ENCODE results near the gene CYP1B1.
"Not testable (repeated sequence)": the region's sequence is repeated elsewhere in the genome, so short reads cannot be mapped to it uniquely, and the experiment has no call there.

The CYP1B1 gene

GRCh38 chr2:38098421-38099098, 22.6 kb upstream of the CYP1B1 start:
- DNase-seq = no peak

DNA sequence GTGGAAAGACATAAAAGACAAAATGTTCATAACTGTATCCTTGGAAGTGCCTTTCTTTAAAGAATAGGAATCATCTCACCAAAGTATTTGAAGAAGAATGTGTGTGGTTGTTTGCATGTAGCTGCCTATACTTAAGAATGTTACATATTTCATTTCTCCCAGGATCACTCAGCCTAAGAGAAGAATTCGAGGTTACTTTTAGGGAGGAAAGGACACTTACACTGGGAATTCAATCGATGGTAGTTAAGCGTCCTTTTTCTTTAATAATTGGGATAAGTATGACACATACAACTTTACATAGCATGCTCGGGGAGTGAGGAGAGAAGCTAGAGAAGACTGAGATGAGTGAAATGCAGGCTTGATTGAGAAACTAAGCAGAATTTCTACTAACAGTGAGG, 22.0 kb upstream of the CYP1B1 start:
- no peak for DNase-seq

GRCh38 chr2:38097258-38097987, 21.5 kb upstream of the CYP1B1 start:
- DNase-seq = no peak

GRCh38 chr2:38095996-38096861, 20.3 kb upstream of the CYP1B1 start:
- no peak for DNase-seq

GRCh38 chr2:38095079-38095995, 19.4 kb upstream of the CYP1B1 start:
- no peak for DNase-seq

GRCh38 chr2:38093527-38094165, 17.7 kb upstream of the CYP1B1 start:
- DNase-seq = no peak

GRCh38 chr2:38092196-38092902, 16.4 kb upstream of the CYP1B1 start:
- DNase-seq = no peak

GRCh38 chr2:38091760-38092159, 15.8 kb upstream of the CYP1B1 start:
- DNase-seq = no peak

DNA sequence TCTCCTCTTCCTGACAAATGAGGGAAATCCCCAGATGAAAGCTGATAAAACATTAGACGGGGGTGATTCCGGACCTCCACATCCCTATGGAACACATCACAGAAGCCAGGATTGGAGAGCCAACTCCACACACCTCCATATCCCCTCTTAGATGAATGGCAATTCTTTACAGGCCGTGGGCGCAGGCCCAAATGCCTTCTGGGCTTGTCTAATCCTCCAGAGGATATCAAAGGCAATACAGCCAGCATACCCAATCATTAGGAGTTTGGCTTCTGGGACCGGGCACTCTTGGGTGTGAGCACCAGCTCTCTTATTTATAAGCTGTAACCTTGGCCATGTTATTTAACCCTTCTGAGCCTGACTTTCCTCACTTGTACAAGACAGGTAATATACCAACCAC, 15.0 kb upstream of the CYP1B1 start:
- DNase-seq = no peak

GRCh38 chr2:38090212-38090611, 14.3 kb upstream of the CYP1B1 start:
- not testable (repeated sequence) for DNase-seq

DNA sequence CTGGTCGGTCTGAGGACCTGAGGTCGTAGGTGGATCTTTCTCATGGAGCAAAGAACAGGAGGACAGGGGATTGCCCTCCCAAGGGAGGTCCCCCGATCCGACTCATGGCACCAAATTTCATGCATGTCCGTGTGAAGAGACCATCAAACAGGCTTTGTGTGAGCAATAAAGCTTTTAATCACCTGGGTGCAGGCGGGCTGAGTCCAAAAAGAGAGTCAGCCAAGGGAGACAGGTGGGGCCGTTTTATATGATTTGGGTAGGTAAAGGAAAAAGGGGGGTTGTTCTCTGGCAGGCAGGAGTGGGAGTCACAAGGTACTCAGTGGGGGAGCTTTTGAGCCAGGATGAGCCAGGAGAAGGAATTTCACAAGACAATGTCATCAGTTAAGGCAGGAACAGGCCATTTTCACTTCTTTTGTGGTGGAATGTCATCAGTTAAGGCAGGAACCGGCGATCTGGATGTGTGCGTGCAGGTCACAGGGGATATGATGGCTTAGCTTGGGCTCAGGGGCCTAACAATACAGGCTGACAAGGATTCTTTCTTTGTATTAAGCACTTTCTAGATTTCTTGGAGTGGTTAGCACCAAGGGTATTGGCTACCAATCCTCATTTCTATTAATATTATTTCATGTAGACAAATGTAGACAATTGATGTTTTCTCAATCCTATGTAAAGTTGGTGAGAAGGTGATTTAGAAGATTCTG, 10.2 kb upstream of the CYP1B1 start:
- DNase-seq = not testable (repeated sequence)

DNA sequence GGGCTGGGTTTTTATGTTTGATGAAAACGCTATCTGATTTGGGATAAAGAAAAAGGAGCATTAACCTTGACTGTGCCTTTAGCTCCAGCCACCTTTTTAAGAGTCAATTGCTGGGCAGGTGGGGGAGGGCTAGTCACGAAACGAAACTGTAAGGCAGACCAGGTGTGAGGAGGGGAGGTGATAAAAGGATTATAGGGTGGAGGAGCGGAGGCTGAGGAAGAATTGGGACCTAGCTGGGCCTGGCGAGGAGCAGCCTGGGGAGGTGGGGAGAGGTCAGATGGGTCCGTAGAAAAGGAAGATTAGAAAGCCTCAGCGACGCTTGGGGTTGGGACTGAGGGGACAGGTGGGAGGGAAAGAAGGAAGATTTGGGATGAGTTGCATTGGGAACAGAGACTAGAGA, 8.6 kb upstream of the CYP1B1 start:
- not testable (repeated sequence) for DNase-seq

GRCh38 chr2:38082727-38083126, 6.8 kb upstream of the CYP1B1 start:
- not testable (repeated sequence) for DNase-seq

- DNase-seq = no peak
These were observed 4.4 kb upstream of the CYP1B1 start for GRCh38 chr2:38080346-38080745.

GRCh38 chr2:38079116-38080052, 3.4 kb upstream of the CYP1B1 start:
- DNase-seq = no peak

DNA sequence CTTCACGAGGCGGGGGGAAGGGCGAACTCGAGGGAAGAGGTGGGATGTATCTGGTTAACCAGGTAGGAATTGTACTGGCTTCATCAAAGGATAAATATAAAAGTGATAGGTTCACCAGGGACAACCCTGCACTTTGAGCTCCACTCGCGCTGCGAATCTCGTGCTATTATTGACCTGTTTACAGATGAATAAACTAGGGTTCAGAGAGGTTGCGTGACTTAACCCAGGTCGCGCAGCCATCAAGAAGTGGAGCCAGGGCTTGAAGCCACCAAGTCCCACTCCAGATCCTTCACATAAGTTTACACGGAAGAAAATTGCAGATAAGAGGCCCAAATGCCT, 1.4 kb upstream of the CYP1B1 start:
- no peak for DNase-seq

- peak; percentile 86 for DNase-seq
These were observed 919 bp upstream of the CYP1B1 start for GRCh38 chr2:38076710-38077430.

DNA sequence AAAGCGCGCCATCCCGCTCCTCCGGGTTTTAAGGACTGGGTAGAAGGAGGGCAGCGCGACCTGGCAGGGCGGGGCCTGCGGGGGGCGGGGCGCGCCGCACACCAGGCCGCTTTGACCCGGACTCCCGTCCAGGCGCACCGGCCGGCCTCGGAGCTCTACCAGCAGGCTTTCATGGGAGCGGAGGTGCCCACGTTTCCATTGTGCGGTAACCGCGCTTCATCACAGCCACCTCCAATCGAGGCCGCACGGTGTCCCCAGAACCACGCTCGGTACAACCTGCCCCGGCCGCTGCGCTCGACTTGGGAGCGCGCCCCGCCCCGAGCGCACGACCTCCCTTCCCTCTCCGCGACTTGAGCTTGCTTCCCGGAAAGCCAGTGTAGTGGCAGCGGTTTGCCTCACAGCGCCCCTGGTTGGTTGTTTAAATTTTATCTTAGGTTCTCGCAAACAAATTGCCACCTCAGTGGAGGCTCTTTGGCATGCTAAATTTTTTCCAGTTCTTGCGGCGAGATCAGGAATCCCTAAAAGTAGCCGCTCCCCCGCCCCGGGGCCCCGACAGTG, 280 bp upstream of the CYP1B1 start:
- peak; percentile 87 for DNase-seq
